ENCODE measurements around the gene AGGF1.
"Not testable (repeated sequence)": the region's sequence is repeated elsewhere in the genome, so short reads cannot be mapped to it uniquely, and the experiment has no call there.

Gene AGGF1

GRCh38 chr5:77030097-77031071 lies at the start of gene AGGF1:
Gene AGGF1 (plus strand): TSS chr5:77030404. CDS start chr5:77030767, 363 bp downstream.
- peak; percentile 81 to 83 for DNase-seq (ENCODE audit: low read depth in 1 of 2, low spot score in 1 of 2)

- no peak for DNase-seq (ENCODE audit: low read depth in 1 of 2, low spot score in 1 of 2)
Observed at GRCh38 chr5:76980518-76981144, 49.6 kb upstream of the AGGF1 start.

GRCh38 chr5:76982450-76982849 lies 47.8 kb upstream of the AGGF1 start:
- DNase-seq (ENCODE audit: low read depth in 1 of 2, low spot score in 1 of 2): no peak

- no peak for DNase-seq (ENCODE audit: low read depth in 1 of 2, low spot score in 1 of 2)
Observed at GRCh38 chr5:76983468-76983867, 46.7 kb upstream of the AGGF1 start.

GRCh38 chr5:76986825-76987526 lies 43.2 kb upstream of the AGGF1 start:
- no peak for DNase-seq (ENCODE audit: low read depth in 1 of 2, low spot score in 1 of 2)

GRCh38 chr5:76990899-76991459 lies 39.2 kb upstream of the AGGF1 start:
- DNase-seq (ENCODE audit: low read depth in 1 of 2, low spot score in 1 of 2): no peak

GRCh38 chr5:76993436-76993835 lies 36.8 kb upstream of the AGGF1 start:
- not testable (repeated sequence) for DNase-seq (ENCODE audit: low read depth in 1 of 2, low spot score in 1 of 2)

- no peak for DNase-seq (ENCODE audit: low read depth in 1 of 2, low spot score in 1 of 2)
Observed at GRCh38 chr5:76994337-76994736, 35.9 kb upstream of the AGGF1 start.

GRCh38 chr5:76998251-76998650 lies 32.0 kb upstream of the AGGF1 start:
- not testable (repeated sequence) for DNase-seq (ENCODE audit: low read depth in 1 of 2, low spot score in 1 of 2)

- DNase-seq (ENCODE audit: low read depth in 1 of 2, low spot score in 1 of 2): no peak
Observed at GRCh38 chr5:76999451-76999850, 30.8 kb upstream of the AGGF1 start.

GRCh38 chr5:77003246-77003645 lies 27.0 kb upstream of the AGGF1 start:
- no peak for DNase-seq (ENCODE audit: low read depth in 1 of 2, low spot score in 1 of 2)

GRCh38 chr5:77006124-77006523 lies 24.1 kb upstream of the AGGF1 start:
- no peak for DNase-seq (ENCODE audit: low read depth in 1 of 2, low spot score in 1 of 2)

GRCh38 chr5:77008413-77008812 lies 21.8 kb upstream of the AGGF1 start:
- DNase-seq (ENCODE audit: low read depth in 1 of 2, low spot score in 1 of 2): no peak

- DNase-seq (ENCODE audit: low read depth in 1 of 2, low spot score in 1 of 2): no peak
Observed at GRCh38 chr5:77010243-77010642, 20.0 kb upstream of the AGGF1 start.

- no peak for DNase-seq (ENCODE audit: low read depth in 1 of 2, low spot score in 1 of 2)
Observed at GRCh38 chr5:77011498-77011897, 18.7 kb upstream of the AGGF1 start.

GRCh38 chr5:77012601-77013000 lies 17.6 kb upstream of the AGGF1 start:
- no peak for DNase-seq (ENCODE audit: low read depth in 1 of 2, low spot score in 1 of 2)

GRCh38 chr5:77015938-77016569 lies 14.2 kb upstream of the AGGF1 start:
- no peak for DNase-seq (ENCODE audit: low read depth in 1 of 2, low spot score in 1 of 2)

- DNase-seq (ENCODE audit: low read depth in 1 of 2, low spot score in 1 of 2): no peak
Observed at GRCh38 chr5:77016962-77017361, 13.2 kb upstream of the AGGF1 start.

- no peak for DNase-seq (ENCODE audit: low read depth in 1 of 2, low spot score in 1 of 2)
Observed at GRCh38 chr5:77017668-77018067, 12.5 kb upstream of the AGGF1 start.

- DNase-seq (ENCODE audit: low read depth in 1 of 2, low spot score in 1 of 2): no peak
Observed at GRCh38 chr5:77022511-77023417, 7.4 kb upstream of the AGGF1 start.
